K562 treated with DMSO at 1 percent for 12 hours (cell line): ENCODE measurements around the gene ADORA3. TPM values are rescaled to one million over a fixed set of nuclear protein-coding genes. Genes with fewer than 3 reads are reported as not detected.

ENCODE experiments used
- total RNA-seq: library from RNA; unstranded; fragments of 300-600 nt; gene quantifications from 2 replicates; pipeline ENCODE4 v1.2.3, GENCODE V29; 2022; ENCODE audit not compliant: insufficient read depth

ADORA3 gene
- 0.83 TPM in 1 of 2 replicates, not detected in the other for total RNA-seq

DNA sequence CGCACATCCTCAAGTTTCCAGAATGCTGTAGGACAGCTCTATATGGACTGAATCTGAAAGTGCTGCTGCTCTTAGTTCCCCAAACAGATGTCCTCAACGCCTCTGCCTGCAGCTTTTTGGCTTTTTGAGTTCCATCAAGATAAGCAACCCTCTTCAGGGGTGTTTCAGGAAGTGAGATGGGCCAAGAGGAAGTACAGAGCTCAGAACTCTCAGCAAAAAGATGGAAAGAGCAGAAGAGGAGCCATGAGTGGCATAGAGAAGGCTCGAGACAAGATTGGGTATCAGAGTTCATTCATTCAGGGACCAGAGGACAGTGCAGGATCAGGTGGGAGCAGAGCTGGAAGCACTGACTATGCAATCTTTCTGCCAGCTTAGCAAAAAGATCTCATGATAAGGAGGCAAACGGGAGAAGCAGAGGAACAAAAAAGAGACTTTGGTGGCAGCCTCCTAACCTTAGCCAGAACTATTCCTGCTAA is at the start of gene ADORA3, which contains the start of gene TMIGD3:
Gene ADORA3 (minus strand): TSS at position 49 of the 476 bp plus-strand sequence. CDS start 279 bp downstream, outside the sequence.
Gene TMIGD3 (minus strand): TSS at position 49 of the 476 bp plus-strand sequence. CDS start 279 bp downstream, outside the sequence.

Other genes with a start within 250 kb of the ADORA3 start
- gene CHIA, start 212.8 kb downstream of the ADORA3 start, total RNA-seq: not detected in 2 replicates
- 0.61 and 2.6 TPM in 2 replicates for gene OVGP1, start 75.9 kb downstream of the ADORA3 start, total RNA-seq
- gene WDR77, start 54.4 kb downstream of the ADORA3 start, total RNA-seq: 20.0 and 27.5 TPM in 2 replicates
- gene ATP5PB, start 54.2 kb downstream of the ADORA3 start, total RNA-seq: 202 and 232 TPM in 2 replicates
- 1.1 TPM in 1 of 2 replicates, not detected in the other for gene C1orf162, start 29.6 kb downstream of the ADORA3 start, total RNA-seq
- gene TMIGD3, start within 50 bp of the ADORA3 start, total RNA-seq: not detected in 2 replicates
- 36.3 and 65.1 TPM in 2 replicates for gene RAP1A, start 116.2 kb upstream of the ADORA3 start, total RNA-seq
- gene INKA2, start 235.8 kb upstream of the ADORA3 start, total RNA-seq: not detected in 2 replicates